ENCODE measurements around the gene ZNF280C.
"Not testable (repeated sequence)": the region's sequence is repeated elsewhere in the genome, so short reads cannot be mapped to it uniquely, and the experiment has no call there.

The ZNF280C gene

GRCh38 chrX:130261296-130261893 lies 7.3 kb downstream of the ZNF280C start:
- no peak for DNase-seq (ENCODE audit: low read depth in 2 of 2)

GRCh38 chrX:130260316-130260715 lies 8.4 kb downstream of the ZNF280C start:
- no peak for DNase-seq (ENCODE audit: low read depth in 2 of 2)

- no peak for DNase-seq (ENCODE audit: low read depth in 2 of 2)
These were observed 14.8 kb downstream of the ZNF280C start for GRCh38 chrX:130253916-130254315.

- DNase-seq (ENCODE audit: low read depth in 2 of 2): no peak
These were observed 17.0 kb downstream of the ZNF280C start for GRCh38 chrX:130251671-130252070.

GRCh38 chrX:130247996-130248395 lies 20.7 kb downstream of the ZNF280C start:
- DNase-seq (ENCODE audit: low read depth in 2 of 2): no peak

GRCh38 chrX:130246084-130246483 lies 22.6 kb downstream of the ZNF280C start:
- no peak for DNase-seq (ENCODE audit: low read depth in 2 of 2)

- no peak for DNase-seq (ENCODE audit: low read depth in 2 of 2)
These were observed 23.3 kb downstream of the ZNF280C start for GRCh38 chrX:130245441-130245840.

GRCh38 chrX:130231184-130231583 lies 37.5 kb downstream of the ZNF280C start:
- DNase-seq (ENCODE audit: low read depth in 2 of 2): not testable (repeated sequence)

GRCh38 chrX:130228871-130229270 lies 39.8 kb downstream of the ZNF280C start:
- DNase-seq (ENCODE audit: low read depth in 2 of 2): no peak

GRCh38 chrX:130224810-130225209 lies 43.9 kb downstream of the ZNF280C start:
- DNase-seq (ENCODE audit: low read depth in 2 of 2): no peak

- no peak for DNase-seq (ENCODE audit: low read depth in 2 of 2)
These were observed 52.4 kb downstream of the ZNF280C start for GRCh38 chrX:130216320-130216719.

GRCh38 chrX:130213376-130213775 lies 55.3 kb downstream of the ZNF280C start:
- DNase-seq (ENCODE audit: low read depth in 2 of 2): no peak

GRCh38 chrX:130212371-130212770 lies 56.3 kb downstream of the ZNF280C start:
- no peak for DNase-seq (ENCODE audit: low read depth in 2 of 2)

- no peak for DNase-seq (ENCODE audit: low read depth in 2 of 2)
These were observed 57.1 kb downstream of the ZNF280C start for GRCh38 chrX:130211415-130212186.

GRCh38 chrX:130204647-130205046 lies 64.1 kb downstream of the ZNF280C start:
- no peak for DNase-seq (ENCODE audit: low read depth in 2 of 2)

- no peak for DNase-seq (ENCODE audit: low read depth in 2 of 2)
These were observed 71.2 kb downstream of the ZNF280C start for GRCh38 chrX:130197464-130197863.

GRCh38 chrX:130196466-130196865 lies 72.2 kb downstream of the ZNF280C start:
- DNase-seq (ENCODE audit: low read depth in 2 of 2): no peak

- DNase-seq (ENCODE audit: low read depth in 2 of 2): no peak
These were observed 77.9 kb downstream of the ZNF280C start for GRCh38 chrX:130190801-130191200.

GRCh38 chrX:130186651-130187050 lies 82.0 kb downstream of the ZNF280C start:
- no peak for DNase-seq (ENCODE audit: low read depth in 2 of 2)

- no peak for DNase-seq (ENCODE audit: low read depth in 2 of 2)
These were observed 83.8 kb downstream of the ZNF280C start for GRCh38 chrX:130184857-130185256.

- no peak for DNase-seq (ENCODE audit: low read depth in 2 of 2)
These were observed 84.5 kb downstream of the ZNF280C start for GRCh38 chrX:130184168-130184567.

- DNase-seq (ENCODE audit: low read depth in 2 of 2): no peak
These were observed 89.0 kb downstream of the ZNF280C start for GRCh38 chrX:130179579-130180215.

GRCh38 chrX:130179170-130179569 lies 89.5 kb downstream of the ZNF280C start:
- DNase-seq (ENCODE audit: low read depth in 2 of 2): no peak

Measured in activated CD4-positive, alpha-beta T cell treated with anti-CD3 and anti-CD28 coated beads for 24 hours (primary cell).